Heart right ventricle (tissue), 16 donors: ENCODE data around the gene GSG1. TPM values are rescaled to one million over a fixed set of nuclear protein-coding genes. Genes with fewer than 3 reads are reported as not detected.
A peak's percentile ranks its signal among the peaks of the same experiment; 100 is the strongest.

Source experiments
- ATAC-seq, 8 donors: fragments of 200-7000 bp; cut with Tn5 transposase; one replicate each; pipeline ENCODE4 v1.9.1; 2020; ENCODE audit warnings: mild to moderate bottlenecking in 8 of 8, moderate library complexity in 8 of 8, moderate number of reproducible peaks in 1 of 8
- DNase-seq, 2 donors: peaks; one replicate each; pipeline ENCODE4 v3.0.0-alpha.2; 2020
- H3K27ac ChIP-seq, 10 donors: fragments of 200-600 bp; sonication (generic) in 2 of 10; one replicate each; pipeline versions ENCODE4 v1.5.0 to v1.8.0; 2020 to 2022; ENCODE audit warnings: mild to moderate bottlenecking in 3 of 10
- H3K27me3 ChIP-seq, 7 donors: fragments of 200-600 bp; one replicate each; pipeline ENCODE4 v1.8.0; 2021 to 2022; ENCODE audit warnings: mild to moderate bottlenecking in 2 of 7
- H3K36me3 ChIP-seq, 9 donors: fragments of 200-600 bp; sonication (generic) in 1 of 9; one replicate each; pipeline versions ENCODE4 v1.5.0 to v1.8.0; 2020 to 2022; ENCODE audit warnings: mild to moderate bottlenecking in 2 of 9
- H3K4me1 ChIP-seq, 9 donors: fragments of 200-600 bp; sonication (generic) in 1 of 9; one replicate each; pipeline versions ENCODE4 v1.5.0 to v1.8.0; 2020 to 2022; ENCODE audit warnings: mild to moderate bottlenecking in 4 of 9
- H3K4me3 ChIP-seq, 10 donors: fragments of 200-600 bp; sonication (generic) in 2 of 10; one replicate each; pipeline versions ENCODE4 v1.5.0 to v1.8.0; 2020 to 2022; ENCODE audit warnings: mild to moderate bottlenecking in 7 of 10, moderate library complexity in 2 of 10
- H3K9me3 ChIP-seq, 11 donors: fragments of 200-600 bp in 10 of 11; sonication (generic) in 2 of 11; one replicate each; pipeline versions ENCODE4 v1.5.0 to v1.8.0; 2013 to 2022; ENCODE audit warnings: mild to moderate bottlenecking in 2 of 11, control low read depth in 1 of 11, moderate library complexity in 1 of 11
- CTCF ChIP-seq, 9 donors: fragments of 200-600 bp; sonication (generic) in 2 of 9; IDR thresholded peaks; one replicate each; pipeline versions ENCODE4 v1.5.0 to v1.8.0; 2021 to 2022; ENCODE audit warnings: antibody characterized with exemption in 9 of 9, mild to moderate bottlenecking in 5 of 9, moderate library complexity in 1 of 9
- WGBS, 2 donors: extraction: QIAGEN DNeasy Blood & Tissue Kit; methylation state at CpG; one replicate each; pipeline ENCODE4 v1.1.7; 2013; ENCODE audit warnings: inconsistent platforms in 1 of 2; 5-methylcytosine and 5-hydroxymethylcytosine counted together
- intact Hi-C, 10 donors: fragments of 100-400 bp; cut with DNase I; formaldehyde crosslinking; loops; one replicate each; pipeline versions ENCODE4 v1.11.1 to v1.14.2; 2022
- polyA plus RNA-seq, 2 donors: library from polyadenylated mRNA; stranded (reverse); fragments of 200-250 nt; gene quantifications; one replicate each; pipeline ENCODE4 v1.2.3, GENCODE V29; 2013
- total RNA-seq, 10 donors: library from RNA; stranded (reverse); fragmentation: NEBNext Ultra II Directional in 3 of 10; extraction: Animal tissue kit (Norgen Biotek cat#: 25700) in 3 of 10; gene quantifications; one replicate each; pipeline versions ENCODE4 v1.2.1 to v1.2.4, GENCODE V29; 2021 to 2023
- donor health status: Arrhythmogenic right ventricular cardiomyopathy.
- donor health status: ischemic (EF 13 %, LVEDD 7.1; RV severe dilation, severe dysfunction).
- donor health status: healthy with polysubstance abuse.
- donor health status: DM: no; HTN: yes; CAD: no.
- donor health status: DM: no; HTN: no; CAD: no.
- donor health status: ischemic (EF 25% LVEDD 6.9; RV normal size, moderate dysfunction).
- donor health status: ischemic (EF 25% LVEDD 5.7; RV mildly dilated, moderate dysfunction).
- donor health status: healthy.
- donor health status: DM: yes; HTN: yes; CAD: no.
- donor health status: Ischemic cardiomyopathy.
- donor health status: ischemic (EF 35%, LVEDD 5.7; RV mildly dilated, moderate dysfunction).
- donor health status: nonischemic (EF 11% LVEDD 7.7; RV severe dilation, severe dysfunction).
- donor health status: DM: yes; HTN: yes; CAD: no.
- donor health status: PGD.
- donor health status: ischemic (EF 29% LVEDD 5.4; RV normal size, mild dysfunction).
- donor health status: nonischemic (EF 23%, LVEDD 6.1; RV moderate dilation, normal function).

Gene GSG1
- total and polyA plus RNA-seq, 12 donors = not detected

- no peak overlapping the region for H3K4me3 ChIP-seq
- peak overlapping the region in 1 of 10 donors; percentile 10 for H3K27ac ChIP-seq
- no peak for TF ChIP-seq CTCF (IDR thresholded peaks at IDR 0.05)
- H3K36me3 ChIP-seq = no peaks in the 10 kb centered on the region
- intact Hi-C loops = no loop called here
- no peaks in the 10 kb centered on the region for H3K27me3 ChIP-seq
- DNase-seq (no peak), ATAC-seq (no peak)
- H3K9me3 ChIP-seq = no peaks in the 10 kb centered on the region
- WGBS, 2 donors = 63 to 72% methylated on average over 3 of the region's 3 CpGs
- H3K4me1 ChIP-seq = peaks cover 7 to 30% (median 19%) of the 10 kb centered on the region in 9 donors
Observed at GRCh38 chr12:13120413-13120812, 16.9 kb upstream of the GSG1 start.

- DNase-seq (no peak), ATAC-seq (no peak)
- no peaks in the 10 kb centered on the region for H3K36me3 ChIP-seq
- H3K4me1 ChIP-seq = peaks cover 7 to 36% (median 22%) of the 10 kb centered on the region in 9 donors
- no peaks in the 10 kb centered on the region for H3K27me3 ChIP-seq
- intact Hi-C loops = loop anchor here in 2 of 10 donors (5.0 kb wide), 2 partner anchors 32 to 77 kb away; partner anchors contain the start of gene EMP1 (in 1 of the 2)
- H3K9me3 ChIP-seq = no peaks in the 10 kb centered on the region
- H3K4me3 ChIP-seq = no peak overlapping the region
- no peak for TF ChIP-seq CTCF (IDR thresholded peaks at IDR 0.05)
- peak overlapping the region in 1 of 10 donors; percentile 10 for H3K27ac ChIP-seq
- WGBS, 2 donors = 90 to 96% methylated on average over 2 of the region's 2 CpGs
Observed at GRCh38 chr12:13119826-13120225, 16.4 kb upstream of the GSG1 start.

- 52 to 62% methylated on average over 6 of the region's 6 CpGs for WGBS, 2 donors
- no peak overlapping the region for H3K4me3 ChIP-seq
- H3K4me1 ChIP-seq = peaks cover 7 to 46% (median 31%) of the 10 kb centered on the region in 9 donors
- no peaks in the 10 kb centered on the region for H3K36me3 ChIP-seq
- no peak for DNase-seq
- H3K27me3 ChIP-seq = no peaks in the 10 kb centered on the region
- no peak for TF ChIP-seq CTCF (IDR thresholded peaks at IDR 0.05)
- H3K27ac ChIP-seq = peak overlapping the region in 6 of 10 donors; percentile 5 to 34 (median 26)
- peaks cover 0 to 3% (median 0%) of the 10 kb centered on the region in 11 donors for H3K9me3 ChIP-seq
- intact Hi-C loops = loop anchor here in 2 of 10 donors (5.0 kb wide), 2 partner anchors 35 to 80 kb away; partner anchors contain the start of gene EMP1 (in 1 of the 2)
- ATAC-seq = peak in 7 of 8 donors; percentile 22 to 55 (median 39)
Observed at GRCh38 chr12:13117029-13117428, 13.6 kb upstream of the GSG1 start.

- TF ChIP-seq CTCF (IDR thresholded peaks at IDR 0.05) = no peak
- intact Hi-C loops = loop anchor here in 2 of 10 donors (5.0 kb wide), 2 partner anchors 36 to 81 kb away; partner anchors contain the start of gene EMP1 (in 1 of the 2)
- 67 to 74% methylated on average over 7 of the region's 7 CpGs for WGBS, 2 donors
- no peaks in the 10 kb centered on the region for H3K36me3 ChIP-seq
- H3K27me3 ChIP-seq = no peaks in the 10 kb centered on the region
- DNase-seq (no peak), ATAC-seq (peak in 6 of 8 donors; percentile 25 to 77 (median 54))
- peaks cover 0 to 7% (median 0%) of the 10 kb centered on the region in 11 donors for H3K9me3 ChIP-seq
- no peak overlapping the region for H3K4me3 ChIP-seq
- H3K4me1 ChIP-seq = peaks cover 7 to 46% (median 31%) of the 10 kb centered on the region in 9 donors
- peak overlapping the region in 6 of 10 donors; percentile 1 to 57 (median 43) for H3K27ac ChIP-seq
Observed at GRCh38 chr12:13116259-13116658, 12.8 kb upstream of the GSG1 start.
